HUES6 (cell line): ENCODE measurements around the gene HDAC6.

Source experiments
- H3K27ac ChIP-seq: 2 replicates; pipeline ENCODE4 v1.7.0; 2013; ENCODE audit warnings: low read depth, mild to moderate bottlenecking, low read length, inconsistent platforms
- H3K27me3 ChIP-seq: 2 replicates; pipeline ENCODE4 v1.6.1; 2013; ENCODE audit warnings: low read length; ENCODE audit not compliant: control insufficient read depth, insufficient read depth
- H3K36me3 ChIP-seq: 2 replicates; pipeline ENCODE4 v1.6.1; 2013; ENCODE audit warnings: low read length; ENCODE audit not compliant: control insufficient read depth, insufficient read depth
- H3K4me1 ChIP-seq: 2 replicates; pipeline ENCODE4 v1.6.1; 2013; ENCODE audit warnings: low read length; ENCODE audit not compliant: control insufficient read depth, insufficient read depth
- H3K4me3 ChIP-seq: 2 replicates; pipeline ENCODE4 v1.5.1; 2013; ENCODE audit warnings: low read depth, low read length
- H3K9ac ChIP-seq: one replicate; pipeline ENCODE4 v1.6.1; 2013; ENCODE audit warnings: mild to moderate bottlenecking, low read length
- H3K9me3 ChIP-seq: 2 replicates; pipeline ENCODE4 v1.6.1; 2013; ENCODE audit warnings: low read depth, low read length; ENCODE audit not compliant: control insufficient read depth, insufficient read depth

HDAC6 gene

GRCh38 chrX:48781705-48782104 lies 20.2 kb upstream of the HDAC6 start:
- H3K4me3 ChIP-seq, result no peak overlapping the region
- no peaks in the 10 kb centered on the region for H3K36me3 ChIP-seq
- peaks cover 4% of the 10 kb centered on the region; the same call in 1 of the 2 replicates for H3K9me3 ChIP-seq
- H3K9ac ChIP-seq, result no peak overlapping the region
- H3K4me1 ChIP-seq, result no peaks in the 10 kb centered on the region
- peaks cover 3% of the 10 kb centered on the region; the same call in 1 of the 2 replicates for H3K27me3 ChIP-seq
- no peak overlapping the region for H3K27ac ChIP-seq

- no peaks in the 10 kb centered on the region for H3K36me3 ChIP-seq
- peaks cover 2% of the 10 kb centered on the region; the same call in 1 of the 2 replicates for H3K9me3 ChIP-seq
- H3K4me3 ChIP-seq, result no peak overlapping the region
- H3K27ac ChIP-seq, result no peak overlapping the region
- no peaks in the 10 kb centered on the region for H3K4me1 ChIP-seq
- no peak overlapping the region for H3K9ac ChIP-seq
- H3K27me3 ChIP-seq, result peaks cover 7% of the 10 kb centered on the region
These were observed 19.7 kb upstream of the HDAC6 start for GRCh38 chrX:48782216-48782615.

- Histone ChIP-seq H3K9me3 (no peaks in the 10 kb centered on the region; the same call in 1 of the 2 replicates), H3K4me1 (no peaks in the 10 kb centered on the region), H3K27ac (no peak overlapping the region), H3K9ac (no peak overlapping the region), H3K4me3 (no peak overlapping the region), H3K27me3 (peaks cover 7% of the 10 kb centered on the region), H3K36me3 (no peaks in the 10 kb centered on the region)
These were observed 19.1 kb upstream of the HDAC6 start for GRCh38 chrX:48782795-48783194.

- Histone ChIP-seq H3K36me3 (no peaks in the 10 kb centered on the region), H3K27me3 (peaks cover 7% of the 10 kb centered on the region), H3K4me1 (no peaks in the 10 kb centered on the region), H3K27ac (no peak overlapping the region), H3K9me3 (peaks cover 2% of the 10 kb centered on the region; the same call in 1 of the 2 replicates), H3K9ac (no peak overlapping the region), H3K4me3 (no peak overlapping the region)
These were observed 17.1 kb upstream of the HDAC6 start for GRCh38 chrX:48784726-48785125.

GRCh38 chrX:48785186-48785539 lies 16.7 kb upstream of the HDAC6 start:
- Histone ChIP-seq H3K36me3 (no peaks in the 10 kb centered on the region), H3K27me3 (peaks cover 7% of the 10 kb centered on the region), H3K9ac (no peak overlapping the region), H3K27ac (no peak overlapping the region), H3K4me1 (no peaks in the 10 kb centered on the region), H3K9me3 (peaks cover 2% of the 10 kb centered on the region; the same call in 1 of the 2 replicates), H3K4me3 (no peak overlapping the region)

- Histone ChIP-seq H3K27me3 (peaks cover 7% of the 10 kb centered on the region), H3K9ac (no peak overlapping the region), H3K36me3 (no peaks in the 10 kb centered on the region), H3K27ac (no peak overlapping the region), H3K4me3 (no peak overlapping the region), H3K4me1 (no peaks in the 10 kb centered on the region), H3K9me3 (peaks cover 2% of the 10 kb centered on the region; the same call in 1 of the 2 replicates)
These were observed 16.2 kb upstream of the HDAC6 start for GRCh38 chrX:48785540-48786214.

- Histone ChIP-seq H3K9me3 (peaks cover 3% of the 10 kb centered on the region; the same call in 1 of the 2 replicates), H3K9ac (no peak within 1 kb of the TSS), H3K27me3 (peaks cover 7% of the 10 kb centered on the region), H3K27ac (no peak within 1 kb of the TSS), H3K4me1 (no peaks in the 10 kb centered on the region), H3K4me3 (no peak within 1 kb of the TSS), H3K36me3 (no peaks in the 10 kb centered on the region)
These were observed 15.5 kb upstream of the HDAC6 start, which contains the start of gene GATA1 for GRCh38 chrX:48786341-48786800. Gene GATA1, plus strand, starts transcription at chrX:48786590. Its CDS starts 4,520 bp downstream, at chrX:48791110.

GRCh38 chrX:48786825-48787504 lies 14.9 kb upstream of the HDAC6 start:
- peaks cover 7% of the 10 kb centered on the region for H3K27me3 ChIP-seq
- H3K9me3 ChIP-seq, result peaks cover 8% of the 10 kb centered on the region; the same call in 1 of the 2 replicates
- no peaks in the 10 kb centered on the region for H3K4me1 ChIP-seq
- H3K9ac ChIP-seq, result no peak overlapping the region
- no peak overlapping the region for H3K4me3 ChIP-seq
- H3K36me3 ChIP-seq, result no peaks in the 10 kb centered on the region
- no peak overlapping the region for H3K27ac ChIP-seq

GRCh38 chrX:48787505-48788443 lies 14.1 kb upstream of the HDAC6 start:
- Histone ChIP-seq H3K27me3 (peaks cover 7% of the 10 kb centered on the region), H3K9ac (no peak overlapping the region), H3K36me3 (no peaks in the 10 kb centered on the region), H3K4me1 (no peaks in the 10 kb centered on the region), H3K4me3 (no peak overlapping the region), H3K27ac (no peak overlapping the region), H3K9me3 (peaks cover 8% of the 10 kb centered on the region; the same call in 1 of the 2 replicates)

- H3K4me3 ChIP-seq, result no peak overlapping the region
- H3K4me1 ChIP-seq, result no peaks in the 10 kb centered on the region; the same call in 1 of the 2 replicates
- H3K9ac ChIP-seq, result no peak overlapping the region
- no peak overlapping the region for H3K27ac ChIP-seq
- H3K27me3 ChIP-seq, result peaks cover 7% of the 10 kb centered on the region
- H3K9me3 ChIP-seq, result peaks cover 15% of the 10 kb centered on the region; the same call in 1 of the 2 replicates
- no peaks in the 10 kb centered on the region for H3K36me3 ChIP-seq
These were observed 12.3 kb upstream of the HDAC6 start for GRCh38 chrX:48789366-48790220.
